HG02763 (cell line): ENCODE results near the gene PARD6A.
"Not testable (repeated sequence)": the region's sequence is repeated elsewhere in the genome, so short reads cannot be mapped to it uniquely, and the experiment has no call there.

Source experiments
- ATAC-seq: cut with Tn5 transposase; IDR thresholded peaks from one replicate; pipeline ENCODE4 v1.9.1; 2021; ENCODE audit warnings: mild to moderate bottlenecking, moderate library complexity; ENCODE audit not compliant: unreplicated experiment

The PARD6A gene

DNA sequence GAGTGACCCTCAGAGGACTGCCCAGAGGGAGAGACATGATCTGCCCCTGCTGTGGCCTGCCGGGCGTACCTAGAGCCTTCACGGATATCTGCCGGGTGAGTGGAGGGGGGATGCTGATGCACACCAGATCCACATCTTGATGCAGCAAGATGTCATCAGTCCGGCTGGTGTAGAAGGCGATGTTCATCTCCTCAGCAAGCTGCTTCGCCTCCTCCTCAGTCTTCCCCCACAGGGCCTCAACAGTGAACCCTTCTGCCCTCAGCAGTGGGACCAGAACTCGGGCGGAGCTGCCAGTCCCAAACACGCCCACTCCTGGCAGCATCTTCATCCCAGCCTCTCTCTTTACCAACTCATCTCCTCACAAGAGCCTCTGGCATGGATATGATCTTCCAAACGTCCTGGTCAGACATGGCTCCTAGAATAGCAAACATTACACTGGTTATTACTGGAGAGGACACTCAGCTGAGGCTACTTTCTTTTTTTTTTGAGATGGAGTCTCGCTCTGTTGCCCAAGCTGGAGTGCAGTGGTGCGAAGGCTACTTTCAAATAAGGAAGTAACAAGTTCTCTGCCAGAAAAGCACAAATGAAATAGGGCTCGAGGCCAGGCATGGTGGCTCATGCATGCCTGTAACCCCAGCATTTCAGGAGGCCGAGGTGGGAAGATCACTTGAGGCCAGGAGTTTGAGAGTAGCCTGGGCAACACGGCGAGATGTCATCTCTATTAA, 24.8 kb downstream of the PARD6A start:
- no peak for ATAC-seq

DNA sequence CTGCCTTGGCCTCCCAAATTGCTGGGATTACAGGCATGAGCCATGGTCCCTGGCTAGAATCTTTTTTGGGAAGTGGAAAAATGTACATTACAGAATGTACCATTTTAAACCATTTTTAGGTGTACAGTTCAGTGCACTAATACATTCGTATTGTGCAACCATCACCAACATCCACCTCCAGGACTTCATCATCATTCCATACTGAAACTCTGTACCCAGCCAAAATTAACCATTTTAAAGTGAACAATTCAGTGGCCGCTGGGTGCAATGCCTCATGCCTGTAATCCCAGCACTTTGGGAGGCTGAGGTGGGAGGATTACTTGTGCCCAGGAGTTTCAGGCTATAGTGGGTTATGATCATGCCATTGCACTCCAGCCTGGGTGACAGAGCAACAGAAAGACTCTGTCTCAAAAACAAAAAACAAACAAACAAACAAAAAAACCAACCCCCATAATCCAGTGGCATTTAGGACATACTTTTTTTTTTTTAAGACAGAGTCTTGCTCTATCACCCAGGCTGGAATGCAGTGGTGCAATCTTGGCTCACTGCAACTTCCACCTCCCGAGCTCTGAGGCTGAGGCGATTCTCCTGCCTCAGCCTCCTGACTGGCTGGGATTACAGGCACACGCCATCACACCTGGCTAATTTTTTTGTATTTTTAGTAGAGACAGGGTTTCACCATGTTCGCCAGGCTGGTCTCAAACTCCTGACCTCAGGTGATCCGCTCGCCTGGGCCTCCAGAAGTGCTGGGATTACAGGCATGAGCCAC, 32.9 kb downstream of the PARD6A start:
- ATAC-seq, result not testable (repeated sequence)

DNA sequence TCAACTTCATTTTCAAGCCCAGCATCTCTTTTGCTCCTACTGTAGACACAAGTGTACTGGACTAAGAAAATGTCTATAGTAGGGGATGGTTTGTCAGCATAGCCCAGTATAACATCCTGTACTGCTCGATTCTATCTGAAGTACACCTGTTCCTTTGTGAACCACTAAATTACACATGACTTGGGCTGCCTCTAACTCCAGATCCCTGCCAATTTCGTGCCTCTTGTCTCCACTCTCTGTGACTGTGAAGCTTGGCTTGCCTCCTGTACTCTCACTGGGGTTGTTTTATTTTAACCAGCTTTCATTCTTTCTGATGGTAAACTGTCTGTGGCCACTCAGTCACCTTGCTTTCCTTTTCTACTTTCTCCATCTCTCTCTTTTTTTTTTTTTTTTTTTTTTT, 33.9 kb downstream of the PARD6A start:
- ATAC-seq, result no peak

DNA sequence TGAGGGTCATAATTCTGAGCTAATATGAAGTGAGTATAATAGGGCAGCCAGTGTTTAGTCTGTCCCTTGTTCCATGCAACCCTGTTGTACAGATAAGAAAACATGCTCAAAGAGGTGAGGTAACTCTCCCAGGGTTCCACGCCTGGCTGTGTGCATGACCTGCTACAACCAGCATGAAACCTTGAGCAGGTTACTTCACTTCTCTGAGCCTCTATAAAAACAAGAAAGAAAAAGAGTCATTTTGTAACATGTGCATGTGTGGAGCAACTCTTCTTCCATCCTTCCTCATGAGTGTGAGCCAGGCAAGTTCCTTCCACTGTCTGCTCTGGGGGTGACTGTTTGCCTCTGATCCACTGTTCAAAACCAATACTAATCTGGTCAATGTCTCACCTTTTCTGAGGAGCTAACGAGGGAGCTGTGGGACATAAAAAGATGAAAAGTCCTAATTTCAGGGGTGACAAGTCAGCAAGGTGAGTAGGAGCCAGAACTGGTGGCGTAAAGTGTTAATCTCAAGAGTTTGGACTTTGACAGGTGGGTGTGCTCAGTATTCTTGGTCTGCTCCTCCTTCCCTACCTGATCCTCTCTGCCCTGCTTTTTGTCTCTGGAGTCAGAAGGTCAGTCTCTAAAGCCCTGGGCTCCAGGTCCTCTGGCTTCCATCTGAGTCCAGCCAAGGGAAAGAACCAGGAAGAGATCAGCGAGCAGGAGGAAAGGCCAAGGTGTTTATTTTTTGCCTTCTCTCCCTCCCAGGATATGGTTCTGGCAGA, 36.8 kb downstream of the PARD6A start:
- no peak for ATAC-seq

DNA sequence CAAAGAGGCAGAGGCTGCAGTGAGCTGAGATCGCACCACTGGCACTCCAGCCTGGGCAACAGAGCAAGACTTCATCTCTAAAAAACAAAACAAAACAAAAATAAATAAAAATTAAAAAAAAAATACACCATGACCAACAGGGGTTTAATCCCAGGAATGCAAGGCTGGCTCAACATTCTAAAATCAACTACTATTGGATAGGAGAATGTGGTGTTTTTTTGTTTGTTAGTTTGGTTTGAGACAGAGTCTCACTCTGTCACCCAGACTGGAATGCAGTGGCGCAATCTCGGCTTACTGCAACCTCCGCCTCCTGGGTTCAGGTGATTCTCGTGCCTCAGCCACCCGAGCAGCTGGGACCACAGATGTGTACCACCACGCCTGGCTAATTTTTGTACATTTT, 38.5 kb downstream of the PARD6A start:
- no peak for ATAC-seq

DNA sequence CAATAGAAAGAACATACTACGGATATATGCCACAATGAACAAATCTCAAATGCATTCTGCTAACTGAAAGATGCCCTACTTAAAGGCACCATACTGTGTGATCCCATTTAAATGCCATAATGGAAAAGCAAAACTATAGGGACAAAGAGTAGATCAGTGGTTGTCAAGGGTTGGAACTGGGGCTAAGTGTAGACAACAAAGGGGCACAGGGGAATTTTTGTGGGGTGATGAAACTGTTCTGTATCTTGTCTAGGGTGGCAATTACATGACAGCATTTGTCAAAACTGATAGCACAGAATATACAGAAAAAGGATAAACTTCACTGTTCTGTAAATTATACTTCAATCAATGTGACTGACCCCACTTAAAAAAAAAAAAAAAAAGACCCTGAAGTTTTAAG, 40.7 kb downstream of the PARD6A start:
- ATAC-seq, result no peak

DNA sequence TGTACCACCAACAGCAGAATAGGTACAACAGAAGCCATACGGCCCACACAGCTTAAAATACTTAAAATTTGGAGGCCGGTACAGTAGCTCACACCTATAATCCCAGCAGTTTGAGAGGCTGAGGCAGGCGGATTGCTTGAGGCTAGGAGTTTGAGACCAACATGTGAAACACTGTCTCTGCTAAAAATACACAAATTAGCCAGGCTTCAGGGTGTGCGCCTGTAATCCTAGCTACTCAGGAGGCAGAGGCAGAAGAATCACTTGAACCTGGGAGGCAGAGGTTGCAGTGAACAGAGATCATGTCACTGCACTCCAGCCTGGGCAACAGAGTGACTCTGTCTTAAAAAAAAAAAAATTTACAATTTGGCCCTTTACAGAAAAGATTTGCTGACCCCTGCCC, 41.4 kb downstream of the PARD6A start:
- ATAC-seq, result no peak

DNA sequence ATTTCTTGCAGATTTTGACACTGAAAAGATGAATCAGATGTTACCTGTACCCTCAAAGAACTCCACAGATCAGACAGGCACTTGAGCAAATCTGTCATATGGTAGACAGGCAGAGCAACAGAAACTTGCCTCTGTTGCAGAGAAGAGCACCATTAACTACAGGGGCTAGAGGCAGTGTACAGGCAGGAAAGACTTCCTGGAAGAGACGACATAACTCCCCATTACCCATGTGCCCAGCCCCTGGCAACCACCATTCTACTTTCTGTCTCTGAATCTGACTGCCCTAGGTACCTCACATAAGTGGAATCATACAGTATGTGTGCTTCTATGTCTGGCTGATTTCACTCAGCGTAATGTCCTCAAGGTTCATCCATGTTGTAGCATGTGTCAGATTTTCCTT, 42.9 kb downstream of the PARD6A start:
- ATAC-seq, result no peak

DNA sequence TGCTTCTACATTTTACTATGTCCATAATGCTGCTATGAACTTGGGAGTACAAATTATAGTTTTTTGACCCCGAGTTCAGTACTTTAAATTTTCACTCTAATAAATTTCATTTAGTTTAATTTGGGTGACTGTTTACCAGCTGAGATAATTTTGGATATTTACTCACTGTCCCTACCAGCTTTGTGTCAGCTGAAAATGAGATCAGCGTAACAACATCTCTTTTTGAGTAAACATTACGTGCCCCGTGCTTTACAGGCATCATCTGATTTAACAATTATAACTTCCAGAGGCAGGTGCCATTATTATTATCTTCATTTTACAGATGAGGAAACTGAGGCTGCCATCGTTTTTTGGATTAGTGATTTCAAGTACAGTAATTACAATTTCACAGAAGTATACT, 43.4 kb downstream of the PARD6A start:
- ATAC-seq, result no peak

DNA sequence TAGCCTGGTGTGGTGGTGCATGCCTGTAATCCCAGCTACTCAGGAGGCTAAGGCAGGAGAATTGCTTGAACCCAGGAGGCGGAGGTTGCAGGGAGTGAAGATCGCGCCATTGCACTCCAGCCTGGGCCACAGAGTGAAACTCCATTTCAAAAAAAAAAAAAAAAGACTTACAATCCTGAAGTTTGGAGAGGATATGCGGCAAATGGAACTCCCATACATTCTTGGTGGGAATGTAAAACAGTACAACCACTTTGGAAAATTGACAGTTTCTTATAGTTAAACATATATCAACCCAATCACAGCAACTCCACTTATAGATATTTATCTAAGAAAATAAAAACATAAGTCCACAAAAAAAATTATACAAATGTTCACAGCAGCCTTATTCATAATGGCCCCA, 46.5 kb downstream of the PARD6A start:
- no peak for ATAC-seq

DNA sequence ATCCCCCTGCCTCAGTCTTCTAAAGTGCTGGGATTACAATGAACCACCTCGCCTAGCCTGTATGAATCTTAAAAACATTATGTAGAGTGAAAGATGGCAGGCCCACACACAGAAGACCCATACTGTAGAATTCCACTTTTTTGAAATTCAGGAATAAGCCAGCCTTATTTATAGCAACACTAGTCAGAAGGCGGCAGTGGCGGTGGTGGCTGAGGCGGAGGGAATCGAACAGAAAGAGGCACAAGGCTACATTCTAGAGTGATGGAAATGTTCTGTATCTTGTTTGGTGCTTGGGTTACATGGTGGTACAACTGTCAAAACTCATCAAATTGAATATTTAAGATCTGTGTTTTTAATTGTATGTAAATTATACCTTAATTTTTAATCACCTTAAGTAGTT, 47.0 kb downstream of the PARD6A start:
- no peak for ATAC-seq

DNA sequence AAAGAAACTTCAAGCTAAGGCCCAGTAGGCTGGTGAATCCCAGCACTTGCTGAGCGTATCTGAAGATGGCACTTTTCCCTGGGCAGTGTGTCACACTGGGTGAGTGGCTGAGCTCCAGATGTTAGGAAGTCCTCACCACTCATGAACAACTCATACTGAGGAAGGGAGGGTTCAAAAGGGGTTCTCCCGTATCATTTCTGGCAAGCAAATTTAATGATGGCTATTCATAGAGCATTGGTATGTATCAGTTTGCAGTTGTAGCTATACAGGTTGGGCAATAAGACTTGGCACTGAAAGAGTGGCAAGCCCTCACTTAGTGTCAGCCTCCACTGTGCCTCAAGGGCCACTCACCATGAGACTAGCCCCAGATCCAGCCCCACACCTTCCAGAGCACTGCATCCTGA, 47.6 kb downstream of the PARD6A start:
- no peak for ATAC-seq

DNA sequence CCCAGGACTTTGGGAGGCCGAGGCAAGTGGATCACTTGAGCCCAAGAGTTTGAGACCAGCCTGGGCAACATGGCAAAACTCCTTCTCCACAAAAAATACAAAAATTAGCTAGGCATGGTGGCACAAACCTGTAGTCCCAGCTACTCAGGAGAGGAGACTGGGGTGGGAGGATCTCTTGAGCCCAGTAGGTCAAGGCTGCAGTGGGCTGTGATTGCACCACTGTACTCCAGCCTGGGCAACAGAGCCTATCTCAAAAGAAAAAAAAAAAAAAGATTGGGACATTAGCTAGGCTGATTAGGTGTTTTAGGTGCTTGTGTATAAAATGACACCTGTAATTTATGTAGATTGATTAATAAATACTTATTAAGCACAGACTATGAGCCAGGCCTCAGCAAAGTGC, 48.3 kb downstream of the PARD6A start:
- no peak for ATAC-seq

DNA sequence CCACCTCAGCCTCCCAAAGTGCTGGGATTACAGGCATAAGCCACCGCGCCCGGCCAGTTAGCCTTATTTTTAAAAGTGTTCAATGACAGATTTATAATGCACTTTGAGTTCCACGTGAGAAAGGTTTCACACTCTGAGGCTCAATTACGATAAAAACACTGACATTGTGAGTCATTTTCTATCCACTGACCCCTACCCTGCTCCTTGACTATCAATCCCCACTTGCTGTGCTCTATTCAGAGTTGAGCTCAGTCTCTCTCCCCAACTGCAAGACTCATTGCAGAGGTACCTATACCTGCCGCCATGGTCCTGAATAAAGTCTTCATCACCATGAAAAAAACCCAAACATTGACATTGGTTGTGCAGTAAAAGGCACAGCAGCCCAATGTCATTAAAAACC, 49.8 kb downstream of the PARD6A start:
- ATAC-seq, result no peak
